HG03159 (cell line): Measurements from ENCODE around the gene FBLN1.

ENCODE experiments used
- ATAC-seq: cut with Tn5 transposase; IDR thresholded peaks from one replicate; pipeline ENCODE4 v1.9.1; 2021; ENCODE audit warnings: mild to moderate bottlenecking, moderate library complexity; ENCODE audit not compliant: unreplicated experiment

Gene FBLN1

GRCh38 chr22:45564349-45565030 lies 61.8 kb downstream of the FBLN1 start:
- no peak for ATAC-seq

DNA sequence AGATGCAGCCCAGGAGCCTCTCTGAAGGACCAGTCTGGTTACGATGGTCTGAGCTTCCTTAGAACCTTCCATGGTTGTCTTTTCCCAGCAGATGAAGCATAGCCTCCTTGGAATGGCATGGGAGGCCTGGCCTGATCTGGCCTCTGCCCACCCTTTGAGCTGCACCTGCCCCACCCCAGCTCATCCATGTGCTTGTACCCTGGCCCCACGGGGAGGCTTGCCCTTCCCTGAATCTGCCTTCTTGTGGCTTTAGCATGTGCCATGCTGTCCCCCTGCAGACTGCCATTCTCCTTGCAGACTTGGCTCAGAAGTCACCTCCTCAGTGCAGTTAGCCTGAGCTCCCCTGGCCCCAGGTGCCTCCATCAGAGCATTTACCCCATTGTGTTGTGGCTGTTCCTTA lies 62.5 kb downstream of the FBLN1 start:
- ATAC-seq: no peak

DNA sequence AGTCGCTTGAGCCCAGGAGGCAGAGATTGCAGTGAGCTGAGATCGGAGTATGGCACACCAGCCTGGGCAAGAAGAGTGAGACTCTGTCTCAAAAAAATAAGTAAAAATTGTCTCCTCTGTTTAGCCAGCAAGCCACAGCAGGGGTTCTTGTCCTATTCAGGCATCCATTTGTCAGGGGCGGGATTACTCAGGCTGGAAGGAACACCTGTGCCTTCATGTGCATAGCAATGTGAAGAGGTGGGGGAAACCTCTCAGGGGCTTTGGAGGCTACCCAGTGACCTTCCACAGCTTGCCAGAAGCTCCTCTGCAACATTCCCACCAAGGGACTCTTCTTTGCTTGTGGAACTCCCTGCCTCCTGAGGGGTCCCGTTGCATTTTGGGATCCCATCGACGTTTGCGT lies 63.3 kb downstream of the FBLN1 start:
- no peak for ATAC-seq

- no peak for ATAC-seq
These were observed 65.5 kb downstream of the FBLN1 start for GRCh38 chr22:45568213-45568612.

DNA sequence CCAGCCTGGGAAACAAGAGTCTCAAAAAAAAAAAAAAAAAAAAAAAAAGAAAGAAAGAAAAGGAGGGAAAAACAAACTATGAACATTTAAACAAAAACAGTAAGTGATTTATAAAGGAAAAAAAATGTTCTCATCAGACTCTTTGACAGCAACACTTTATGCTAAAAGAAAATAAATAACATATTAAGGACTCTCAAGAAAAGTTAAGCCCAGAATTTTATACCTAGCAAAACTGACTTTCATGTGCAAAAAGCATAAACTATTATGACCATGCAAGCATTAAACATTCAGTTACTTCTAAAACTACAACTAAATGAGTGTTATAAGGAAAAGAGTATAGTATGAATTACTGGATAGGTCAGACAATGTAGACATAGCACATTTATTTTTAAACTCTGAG lies 68.4 kb downstream of the FBLN1 start:
- ATAC-seq: no peak

DNA sequence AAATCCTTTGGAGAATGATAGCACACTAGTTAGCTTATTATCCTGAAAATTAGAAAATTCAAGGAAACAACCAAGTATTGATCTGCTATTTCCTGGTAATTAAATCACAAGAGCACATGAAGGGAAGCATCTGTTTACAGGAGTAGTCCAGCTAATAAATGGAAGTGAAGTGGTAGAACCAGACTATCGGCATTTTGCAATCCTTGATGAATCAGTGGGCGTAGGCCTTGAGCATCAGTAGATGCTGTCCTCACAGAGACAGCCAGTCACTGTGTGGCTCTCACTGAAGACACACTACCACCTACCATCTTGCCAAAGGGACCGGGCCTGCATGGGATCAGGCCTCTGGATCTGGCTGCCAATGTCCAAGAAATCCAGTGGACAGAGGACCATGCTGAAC lies 69.8 kb downstream of the FBLN1 start:
- no peak for ATAC-seq

DNA sequence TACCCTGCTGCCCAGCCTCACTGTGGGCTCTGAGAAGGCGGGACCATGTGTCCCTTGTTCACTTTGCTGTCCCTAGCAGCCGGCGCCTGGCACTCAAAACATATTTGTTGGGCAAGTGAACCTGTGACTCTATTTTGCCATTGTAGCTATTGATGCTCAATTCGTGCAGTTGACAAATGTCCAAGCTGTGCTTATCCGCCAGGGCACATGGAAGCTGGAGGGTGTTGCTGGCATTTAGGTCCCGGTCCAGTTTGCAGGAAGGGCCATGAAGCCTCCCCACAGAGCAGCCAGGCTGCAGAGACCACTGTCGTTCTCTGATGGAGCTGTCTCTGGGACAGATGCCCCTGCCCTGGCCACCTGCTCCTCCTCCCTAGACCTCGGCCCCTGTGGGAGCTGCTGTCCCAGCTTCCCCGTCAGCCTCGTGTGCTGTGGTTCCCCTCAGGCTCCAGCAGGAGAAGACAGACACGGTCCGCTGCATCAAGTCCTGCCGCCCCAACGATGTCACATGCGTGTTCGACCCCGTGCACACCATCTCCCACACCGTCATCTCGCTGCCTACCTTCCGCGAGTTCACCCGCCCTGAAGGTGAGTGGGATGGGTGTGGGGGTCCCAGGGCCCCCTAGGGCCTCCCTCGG lies 71.5 kb downstream of the FBLN1 start:
- ATAC-seq: no peak

- no peak for ATAC-seq
These were observed 72.5 kb downstream of the FBLN1 start for GRCh38 chr22:45575173-45575572.

DNA sequence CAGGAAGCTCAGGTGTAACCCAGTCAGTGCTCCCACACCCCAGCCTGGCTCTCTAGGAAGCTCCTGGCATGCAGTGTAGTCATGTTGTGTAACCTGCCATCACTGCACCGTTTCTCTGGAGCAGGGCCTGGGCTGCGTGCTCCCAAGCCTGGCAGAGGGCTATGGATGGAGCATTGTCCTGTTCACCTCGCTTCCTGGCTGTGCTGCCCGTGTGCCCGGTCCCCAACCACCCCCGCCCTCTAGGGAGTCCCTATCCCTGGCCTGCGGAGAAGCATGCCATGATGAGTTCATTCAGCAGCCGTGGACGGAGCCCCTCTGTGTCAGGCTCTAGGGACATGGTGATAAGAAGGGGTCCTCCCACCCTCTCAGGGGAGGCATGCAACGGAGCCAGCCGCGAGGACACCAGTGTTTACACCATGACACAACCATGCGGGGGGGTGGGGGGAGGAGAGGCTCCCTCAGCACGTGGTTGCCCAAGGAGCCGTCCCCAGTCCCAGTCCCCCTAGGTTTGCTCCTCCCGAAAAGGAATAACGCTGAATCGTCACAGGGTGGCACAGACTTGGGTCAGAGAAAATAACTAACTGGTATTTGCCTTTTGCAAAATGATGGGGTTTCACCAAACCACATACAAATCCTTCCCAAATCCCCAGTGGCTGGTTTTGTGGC lies 73.1 kb downstream of the FBLN1 start:
- ATAC-seq: no peak

GRCh38 chr22:45576273-45576625 lies 73.6 kb downstream of the FBLN1 start:
- ATAC-seq: no peak

GRCh38 chr22:45576730-45577464 lies 74.2 kb downstream of the FBLN1 start:
- no peak for ATAC-seq

DNA sequence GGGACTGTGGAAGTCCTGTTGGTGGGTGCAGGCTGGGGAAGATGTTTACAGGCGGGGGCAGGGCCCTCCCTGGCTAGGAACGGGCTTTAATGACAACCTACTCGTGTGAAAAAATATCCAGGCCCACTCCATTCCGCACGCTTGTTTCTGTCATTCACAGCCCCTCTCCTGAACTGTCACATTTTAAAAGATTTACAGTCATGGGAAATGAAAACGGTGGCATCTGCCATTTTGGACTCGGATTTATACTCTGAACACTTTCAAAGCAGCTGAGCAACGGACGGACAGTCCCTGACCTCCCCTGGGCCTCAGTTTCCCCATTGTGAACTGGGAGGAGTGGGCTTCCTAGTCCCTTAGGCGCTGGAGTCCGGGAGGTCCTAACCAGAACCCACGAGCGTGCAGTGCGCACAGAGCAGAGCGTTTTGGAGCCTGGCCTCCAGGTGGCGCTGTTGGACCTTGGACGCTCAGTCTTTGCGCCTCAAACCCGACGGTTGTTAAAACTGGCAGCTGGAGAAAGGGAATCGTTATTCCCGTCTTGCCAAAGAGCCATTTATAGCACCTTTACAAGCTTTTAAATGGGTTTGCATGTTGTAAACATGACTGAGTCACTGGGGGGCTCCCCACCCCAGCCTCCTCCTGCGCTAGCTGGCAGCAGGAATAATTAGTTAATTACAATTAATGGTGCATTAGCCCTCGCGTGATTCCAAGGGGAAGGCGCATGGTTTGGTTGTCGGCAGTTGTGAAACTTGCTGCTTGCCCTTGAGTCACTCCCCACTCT lies 75.3 kb downstream of the FBLN1 start:
- no peak for ATAC-seq

- no peak for ATAC-seq
These were observed 76.0 kb downstream of the FBLN1 start for GRCh38 chr22:45578524-45579147.

DNA sequence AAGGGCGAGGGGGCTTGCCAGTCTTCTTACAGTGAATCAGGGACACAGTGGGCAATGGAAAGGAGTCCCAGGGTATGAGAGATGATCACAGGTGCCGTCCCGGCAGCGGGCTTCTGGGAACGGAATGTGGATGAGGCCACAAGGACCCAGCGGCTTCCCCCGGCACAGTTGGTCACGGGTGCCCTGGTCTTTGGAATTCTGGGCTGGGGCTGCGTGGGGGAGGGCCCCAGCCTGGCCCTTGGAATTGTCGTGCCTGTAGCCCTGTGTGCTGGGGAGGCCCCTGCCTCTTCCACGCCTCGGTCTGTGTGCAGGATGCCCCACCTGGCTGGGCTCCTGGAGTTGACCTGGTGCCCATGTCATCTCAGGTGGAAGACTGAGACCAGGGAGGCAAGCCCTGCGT lies 76.6 kb downstream of the FBLN1 start:
- no peak for ATAC-seq

- ATAC-seq: no peak
These were observed 77.4 kb downstream of the FBLN1 start for GRCh38 chr22:45579806-45580725.

- no peak for ATAC-seq
These were observed 78.2 kb downstream of the FBLN1 start for GRCh38 chr22:45580726-45581381.

DNA sequence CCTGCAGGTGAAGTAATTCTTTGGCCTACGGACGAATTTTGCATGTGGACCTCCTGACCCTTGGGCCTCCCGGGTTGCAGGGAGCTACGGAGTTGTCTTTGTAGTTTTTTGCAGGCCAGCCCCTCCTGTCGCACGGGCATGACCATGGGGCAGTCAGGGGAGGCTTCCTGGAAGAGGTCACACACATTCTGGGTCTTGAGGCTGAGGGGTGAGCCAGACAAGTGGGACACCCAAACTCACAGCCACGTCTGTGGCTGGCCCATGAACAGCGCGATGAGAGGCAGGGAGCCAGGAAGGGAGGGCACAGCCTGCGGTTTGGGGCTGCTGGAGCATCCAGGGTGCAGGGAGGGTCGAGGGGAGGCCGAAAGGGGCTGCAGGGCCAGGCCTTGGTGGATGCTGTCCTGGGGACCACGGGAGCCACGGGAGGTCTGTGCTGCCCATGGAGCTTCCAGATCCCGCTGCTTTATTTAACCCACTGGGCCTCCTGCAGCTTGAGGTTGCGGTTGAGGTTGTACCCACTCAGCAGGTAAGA lies 78.9 kb downstream of the FBLN1 start:
- no peak for ATAC-seq

- no peak for ATAC-seq
These were observed 79.7 kb downstream of the FBLN1 start for GRCh38 chr22:45582236-45582954.
